ENCODE results near the gene RIPK3. TPM values are rescaled to one million over a fixed set of nuclear protein-coding genes. Genes with fewer than 3 reads are reported as not detected.

The RIPK3 gene
- total RNA-seq, 1 experiment from 2014 or later: not detected

DNA sequence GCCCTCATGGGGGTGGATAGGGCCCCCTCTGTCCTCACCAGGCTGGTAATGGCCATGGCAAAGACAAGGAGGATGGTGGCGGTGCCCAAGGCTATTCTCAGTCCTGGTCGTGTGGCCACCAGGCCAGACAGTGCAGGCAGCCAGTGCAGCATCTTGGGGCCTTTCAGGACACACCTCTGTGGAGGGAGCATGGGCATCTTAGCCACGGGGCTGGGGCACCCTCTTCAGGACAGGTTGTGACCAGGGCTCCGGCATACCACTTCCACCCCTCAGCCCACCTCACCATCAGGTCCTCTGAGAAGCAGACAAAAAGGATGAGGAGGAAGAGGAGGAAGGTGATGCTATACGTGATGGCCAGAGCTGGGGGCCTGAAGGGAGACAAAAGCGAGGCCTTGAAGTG is 15.8 kb downstream of the RIPK3 start:
- DNase-seq (ENCODE audit: low read depth): no peak

DNA sequence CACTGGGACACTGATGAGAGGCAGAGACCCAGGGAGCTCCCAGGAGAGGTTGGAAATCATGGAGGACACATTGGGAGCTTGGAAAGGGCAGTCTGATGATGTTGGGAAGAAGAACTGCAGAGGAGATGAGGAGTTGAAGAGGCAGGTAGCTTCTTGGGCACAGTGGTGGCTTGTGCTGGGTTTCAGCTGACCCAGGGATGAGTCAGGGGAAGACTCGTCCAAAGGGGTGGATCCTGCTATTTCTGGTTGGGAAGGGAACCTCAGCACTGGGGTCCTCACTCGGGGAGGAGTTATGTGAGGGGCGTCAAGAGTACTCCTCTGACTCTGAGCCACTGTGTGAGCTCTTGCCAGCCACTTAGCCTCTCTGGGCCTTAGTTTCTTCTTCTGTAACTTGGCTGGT is 16.4 kb downstream of the RIPK3 start:
- no peak for DNase-seq (ENCODE audit: low read depth)

DNA sequence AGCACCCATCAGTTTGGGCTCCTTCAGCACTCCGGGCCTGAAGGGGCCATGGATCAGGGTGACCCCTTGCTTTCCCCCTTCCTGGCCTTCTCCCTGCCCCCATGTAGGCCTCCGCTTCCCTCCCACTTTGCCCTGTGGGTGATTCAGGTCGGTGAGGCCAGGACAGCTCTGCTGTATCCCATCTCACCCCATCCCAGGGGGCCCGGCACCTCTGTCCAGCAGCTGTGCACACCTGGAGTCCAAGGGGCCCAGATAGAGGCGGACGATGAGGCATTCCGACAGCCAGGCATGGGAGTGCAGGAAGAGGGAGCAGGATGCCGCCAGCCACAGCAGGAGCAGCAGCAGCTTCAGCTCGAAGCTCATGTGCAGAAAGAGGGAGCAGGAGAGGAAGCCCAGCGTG is 17.1 kb downstream of the RIPK3 start:
- DNase-seq (ENCODE audit: low read depth): no peak

DNA sequence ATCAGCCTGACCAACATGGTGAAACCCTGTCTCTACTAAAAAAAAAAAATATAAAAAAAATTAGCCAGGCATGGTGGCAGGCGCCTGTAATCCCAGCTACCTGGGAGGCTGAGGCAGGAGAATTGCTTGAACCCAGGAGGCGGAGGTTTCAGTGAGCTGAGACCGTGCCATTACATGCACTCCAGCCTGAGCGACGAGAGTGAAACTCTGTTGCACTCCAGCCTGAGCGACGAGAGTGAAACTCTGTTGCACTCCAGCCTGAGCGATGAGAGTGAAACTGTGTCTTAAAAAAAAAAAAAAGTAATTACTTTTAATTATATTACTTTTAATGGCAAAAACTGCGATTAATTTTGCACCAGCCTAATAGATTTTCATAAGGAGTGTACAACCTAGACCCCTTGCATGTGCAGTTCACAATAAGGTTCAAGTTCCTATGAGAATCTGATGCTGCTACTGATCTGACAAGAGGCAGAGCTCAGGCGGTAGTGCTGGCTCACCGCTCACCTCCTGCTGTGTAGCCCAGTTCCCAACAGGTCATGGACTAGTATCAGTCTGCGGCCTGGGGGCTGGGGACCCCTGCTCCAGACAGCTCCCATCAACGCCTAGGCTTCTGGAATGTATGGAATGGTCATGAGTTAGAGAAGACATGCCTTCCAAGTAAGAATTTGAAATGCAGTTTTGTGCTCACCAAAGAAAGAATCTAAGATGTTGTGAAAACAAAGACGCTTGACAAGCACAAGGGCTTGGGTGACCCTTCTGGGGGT is 18.4 kb downstream of the RIPK3 start:
- no peak for DNase-seq (ENCODE audit: low read depth)

DNA sequence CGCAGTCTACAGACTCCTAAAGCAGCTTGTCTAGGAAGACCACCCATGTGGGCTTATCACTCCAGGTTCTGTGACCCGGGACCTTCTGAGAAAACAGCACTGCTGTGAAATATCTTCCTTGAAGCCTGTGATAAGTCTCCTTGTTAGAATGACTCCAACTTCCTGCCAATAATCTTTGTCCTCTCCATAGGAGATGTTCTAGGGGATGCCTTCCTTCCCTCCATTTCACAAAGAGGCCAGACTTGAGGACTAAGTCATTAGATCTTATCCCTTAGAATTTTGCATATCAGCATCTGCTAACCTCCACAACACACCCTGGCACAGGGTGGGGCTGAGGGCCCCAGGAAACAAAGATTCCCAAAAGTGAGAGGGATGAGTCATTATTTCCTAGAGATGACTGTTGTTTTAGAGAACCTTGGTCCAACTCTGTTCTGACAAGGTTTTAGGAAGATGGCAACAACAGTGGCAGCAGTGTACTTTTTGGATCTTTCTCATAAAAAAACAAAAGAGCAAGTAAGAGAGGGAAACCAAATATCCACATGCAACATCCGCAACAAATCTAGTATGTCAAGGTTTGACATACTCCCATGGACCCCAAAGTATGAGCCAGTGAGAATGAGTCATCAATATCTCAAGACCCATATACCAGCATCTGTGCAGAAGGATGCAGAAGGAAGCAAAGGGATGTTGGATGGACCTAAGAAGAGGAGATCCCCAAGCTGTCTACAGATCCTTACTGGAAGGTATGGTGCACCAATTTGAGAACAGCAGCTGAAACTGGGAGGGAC is 22.5 kb downstream of the RIPK3 start:
- DNase-seq (ENCODE audit: low read depth): peak; percentile 52

DNA sequence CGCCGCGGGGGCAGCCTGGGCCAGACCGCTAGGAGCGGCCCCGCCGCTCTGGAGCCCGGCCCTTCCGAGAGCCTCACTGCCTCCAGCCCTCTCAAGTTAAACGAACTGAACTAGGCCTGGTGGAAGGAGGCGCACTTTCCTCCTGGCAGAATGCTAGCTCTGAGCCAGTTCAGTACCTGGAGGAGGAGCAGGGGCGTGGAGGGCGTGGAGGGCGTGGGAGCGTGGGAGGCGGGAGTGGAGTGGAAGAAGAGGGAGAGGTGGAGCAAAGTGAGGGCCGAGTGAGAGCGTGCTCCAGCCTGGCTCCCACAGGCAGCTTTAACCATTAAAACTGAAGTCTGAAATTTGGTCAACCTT is 23.2 kb downstream of the RIPK3 start:
- DNase-seq (ENCODE audit: low read depth): no peak

DNA sequence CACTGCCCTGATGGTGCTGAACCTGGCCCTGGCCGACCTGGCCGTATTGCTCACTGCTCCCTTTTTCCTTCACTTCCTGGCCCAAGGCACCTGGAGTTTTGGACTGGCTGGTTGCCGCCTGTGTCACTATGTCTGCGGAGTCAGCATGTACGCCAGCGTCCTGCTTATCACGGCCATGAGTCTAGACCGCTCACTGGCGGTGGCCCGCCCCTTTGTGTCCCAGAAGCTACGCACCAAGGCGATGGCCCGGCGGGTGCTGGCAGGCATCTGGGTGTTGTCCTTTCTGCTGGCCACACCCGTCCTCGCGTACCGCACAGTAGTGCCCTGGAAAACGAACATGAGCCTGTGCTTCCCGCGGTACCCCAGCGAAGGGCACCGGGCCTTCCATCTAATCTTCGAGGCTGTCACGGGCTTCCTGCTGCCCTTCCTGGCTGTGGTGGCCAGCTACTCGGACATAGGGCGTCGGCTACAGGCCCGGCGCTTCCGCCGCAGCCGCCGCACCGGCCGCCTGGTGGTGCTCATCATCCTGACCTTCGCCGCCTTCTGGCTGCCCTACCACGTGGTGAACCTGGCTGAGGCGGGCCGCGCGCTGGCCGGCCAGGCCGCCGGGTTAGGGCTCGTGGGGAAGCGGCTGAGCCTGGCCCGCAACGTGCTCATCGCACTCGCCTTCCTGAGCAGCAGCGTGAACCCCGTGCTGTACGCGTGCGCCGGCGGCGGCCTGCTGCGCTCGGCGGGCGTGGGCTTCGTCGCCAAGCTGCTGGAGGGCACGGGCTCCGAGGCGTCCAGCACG is 23.8 kb downstream of the RIPK3 start:
- no peak for DNase-seq (ENCODE audit: low read depth)

DNA sequence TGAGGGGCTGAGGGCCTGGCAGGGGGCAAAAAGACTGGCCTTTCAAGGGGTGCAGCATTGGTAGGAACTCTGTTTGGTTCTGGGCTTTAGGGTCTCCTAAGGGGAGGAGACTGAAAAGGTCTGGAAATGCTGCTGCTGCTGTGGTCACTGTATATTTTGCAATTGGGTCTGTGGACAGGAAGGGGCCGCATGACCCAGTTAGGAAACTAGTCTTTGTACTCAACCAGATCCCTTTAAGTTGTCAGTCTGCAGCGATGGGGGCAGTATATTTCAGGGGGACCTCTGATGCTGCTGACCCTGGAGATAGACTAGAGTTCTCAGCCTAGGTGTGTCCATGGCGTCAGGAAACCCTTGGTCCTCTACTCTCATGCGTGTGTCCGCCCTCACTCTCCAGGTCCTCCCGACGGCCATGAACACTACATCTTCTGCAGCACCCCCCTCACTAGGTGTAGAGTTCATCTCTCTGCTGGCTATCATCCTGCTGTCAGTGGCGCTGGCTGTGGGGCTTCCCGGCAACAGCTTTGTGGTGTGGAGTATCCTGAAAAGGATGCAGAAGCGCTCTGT is 24.5 kb downstream of the RIPK3 start:
- DNase-seq (ENCODE audit: low read depth): no peak

DNA sequence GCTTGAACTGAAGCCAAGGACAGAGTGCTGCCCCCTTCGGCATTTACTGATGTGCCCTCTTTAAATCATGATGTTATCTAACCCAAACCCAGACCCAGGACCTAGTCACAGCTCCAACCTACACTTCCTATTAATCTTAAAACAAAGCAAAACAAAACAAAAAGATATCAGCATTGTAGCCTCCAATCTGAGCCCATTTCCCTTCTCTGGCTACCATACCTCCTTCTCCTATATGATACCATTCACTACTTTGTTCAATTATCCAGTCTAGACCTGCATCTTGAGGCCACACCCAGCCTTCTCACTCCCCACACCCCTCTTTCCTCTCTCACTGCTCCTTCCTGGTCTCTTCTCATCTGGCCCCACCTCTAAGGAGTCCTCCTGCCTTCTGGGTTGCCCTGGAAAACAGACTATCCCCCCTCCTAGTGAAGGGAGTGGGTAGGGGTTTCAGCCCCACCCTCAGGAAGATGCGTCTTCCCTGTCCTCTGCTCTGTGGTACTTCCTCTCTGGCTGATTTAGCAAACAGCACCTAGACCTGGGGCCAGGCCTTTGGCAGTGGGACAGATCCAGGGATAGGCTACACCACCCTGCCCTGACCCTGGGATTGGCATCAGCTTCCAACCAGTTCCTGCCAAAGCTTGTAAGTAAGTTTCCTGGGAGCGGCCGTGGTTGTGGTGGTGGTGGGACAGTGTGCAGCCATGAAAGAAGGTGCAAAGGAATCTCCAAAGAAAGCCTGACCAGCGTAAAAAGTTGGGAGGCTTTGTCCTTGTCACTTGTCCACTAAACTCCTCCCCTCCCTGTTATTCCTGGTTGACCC is 25.2 kb downstream of the RIPK3 start:
- DNase-seq (ENCODE audit: low read depth): no peak

DNA sequence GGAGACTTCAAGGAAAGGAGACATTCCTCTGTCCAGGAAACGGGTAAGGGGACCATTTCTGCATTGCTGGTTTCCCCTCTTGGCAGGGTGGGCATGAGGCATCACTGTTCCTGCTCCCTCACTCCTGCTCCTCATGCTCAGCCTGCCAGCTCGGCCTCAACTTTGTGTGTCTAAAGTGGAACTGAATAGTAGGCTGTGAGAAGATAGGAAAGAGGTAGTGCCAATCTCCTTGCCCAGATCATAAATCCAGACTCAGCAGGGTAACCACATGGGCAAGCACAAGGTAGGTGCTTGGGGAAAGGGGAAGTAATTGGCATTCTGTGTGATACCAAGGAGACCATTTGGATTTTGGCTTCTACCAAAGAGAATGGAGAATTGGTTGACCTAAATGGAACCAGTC is 25.9 kb downstream of the RIPK3 start:
- DNase-seq (ENCODE audit: low read depth): no peak

DNA sequence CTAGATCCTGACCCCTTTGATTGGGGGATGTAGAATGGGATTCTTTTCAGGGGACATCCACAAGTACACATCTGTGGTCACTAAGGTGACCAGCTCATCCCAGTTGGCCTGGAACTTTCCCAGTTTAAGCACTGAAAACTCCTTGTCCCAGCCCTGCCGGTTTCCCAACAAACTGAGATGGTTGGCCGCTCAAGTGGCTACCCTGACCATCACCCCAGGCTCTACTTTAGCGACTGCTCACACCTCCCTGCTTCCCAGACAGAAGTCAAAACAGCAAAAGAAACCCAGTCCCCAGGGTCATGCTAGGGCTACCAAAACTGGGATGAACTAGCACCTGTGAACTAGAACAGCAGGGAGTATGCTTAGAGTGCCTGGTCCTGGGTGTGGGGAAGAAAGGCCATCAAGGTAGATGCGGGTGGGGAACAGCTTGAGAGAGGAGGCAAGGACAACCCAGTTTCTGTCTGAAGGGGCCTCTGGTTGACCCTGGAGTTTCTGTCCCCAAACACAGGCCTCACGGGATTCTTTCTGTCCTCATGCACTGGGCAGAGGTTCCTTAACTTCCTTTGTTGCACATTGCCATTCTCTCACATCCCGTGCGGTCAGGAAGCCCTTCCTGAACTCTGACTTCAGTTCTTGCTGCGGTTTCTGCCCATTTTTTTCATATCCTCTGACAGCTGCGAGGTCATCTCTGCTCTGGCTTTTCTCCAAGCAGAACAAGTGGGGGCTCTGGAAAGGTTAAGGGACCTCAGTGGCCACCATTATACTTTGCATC is 26.9 kb downstream of the RIPK3 start:
- DNase-seq (ENCODE audit: low read depth): peak; percentile 72

DNA sequence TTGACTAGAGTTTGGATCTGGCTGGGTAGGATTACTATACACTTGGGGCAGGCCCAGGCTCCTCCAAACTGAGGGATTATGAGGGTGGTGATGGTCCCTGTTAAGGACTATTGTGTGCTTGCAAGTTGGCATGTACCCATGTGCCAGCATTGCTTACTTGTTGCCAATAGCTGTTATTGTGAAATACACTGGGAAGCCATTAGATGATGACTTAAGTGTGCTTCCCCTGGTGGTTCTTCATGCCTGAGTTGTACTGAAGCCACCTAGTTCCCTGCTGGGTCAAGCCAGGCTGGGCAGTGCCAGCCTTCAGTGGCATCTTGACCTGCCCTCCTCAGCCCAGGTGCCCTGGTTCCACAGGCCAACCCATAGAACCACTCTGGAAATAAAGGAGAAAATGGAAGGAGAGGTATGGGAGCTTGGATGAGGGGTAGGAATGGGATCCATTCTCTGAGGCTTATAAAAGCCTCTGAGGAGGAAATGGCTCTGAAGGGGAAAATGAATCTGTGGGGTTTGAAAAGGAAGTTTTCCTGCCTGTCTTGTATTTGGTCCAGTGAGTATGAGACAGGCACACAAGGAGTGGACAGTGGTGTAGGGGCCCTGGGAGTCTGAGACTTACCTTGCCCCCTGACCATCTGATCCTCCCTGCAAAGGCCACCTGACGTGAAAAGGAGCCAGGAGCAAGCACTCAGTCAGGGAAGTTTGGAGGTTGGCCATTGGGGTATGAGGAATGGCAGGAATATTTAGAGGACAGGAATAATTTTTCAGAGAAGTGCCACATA is 27.8 kb downstream of the RIPK3 start:
- DNase-seq (ENCODE audit: low read depth): peak; percentile 46

DNA sequence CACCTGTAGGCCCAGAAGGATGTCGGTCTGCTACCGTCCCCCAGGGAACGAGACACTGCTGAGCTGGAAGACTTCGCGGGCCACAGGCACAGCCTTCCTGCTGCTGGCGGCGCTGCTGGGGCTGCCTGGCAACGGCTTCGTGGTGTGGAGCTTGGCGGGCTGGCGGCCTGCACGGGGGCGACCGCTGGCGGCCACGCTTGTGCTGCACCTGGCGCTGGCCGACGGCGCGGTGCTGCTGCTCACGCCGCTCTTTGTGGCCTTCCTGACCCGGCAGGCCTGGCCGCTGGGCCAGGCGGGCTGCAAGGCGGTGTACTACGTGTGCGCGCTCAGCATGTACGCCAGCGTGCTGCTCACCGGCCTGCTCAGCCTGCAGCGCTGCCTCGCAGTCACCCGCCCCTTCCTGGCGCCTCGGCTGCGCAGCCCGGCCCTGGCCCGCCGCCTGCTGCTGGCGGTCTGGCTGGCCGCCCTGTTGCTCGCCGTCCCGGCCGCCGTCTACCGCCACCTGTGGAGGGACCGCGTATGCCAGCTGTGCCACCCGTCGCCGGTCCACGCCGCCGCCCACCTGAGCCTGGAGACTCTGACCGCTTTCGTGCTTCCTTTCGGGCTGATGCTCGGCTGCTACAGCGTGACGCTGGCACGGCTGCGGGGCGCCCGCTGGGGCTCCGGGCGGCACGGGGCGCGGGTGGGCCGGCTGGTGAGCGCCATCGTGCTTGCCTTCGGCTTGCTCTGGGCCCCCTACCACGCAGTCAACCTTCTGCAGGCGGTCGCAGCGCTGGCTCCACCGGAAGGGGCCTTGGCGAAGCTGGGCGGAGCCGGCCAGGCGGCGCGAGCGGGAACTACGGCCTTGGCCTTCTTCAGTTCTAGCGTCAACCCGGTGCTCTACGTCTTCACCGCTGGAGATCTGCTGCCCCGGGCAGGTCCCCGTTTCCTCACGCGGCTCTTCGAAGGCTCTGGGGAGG is 28.9 kb downstream of the RIPK3 start, which contains the start of gene LTB4R:
Gene LTB4R (plus strand): TSS at position 857 of the 959 bp plus-strand sequence. CDS start 4,150 bp downstream, outside the sequence.
- no peak for DNase-seq (ENCODE audit: low read depth)

DNA sequence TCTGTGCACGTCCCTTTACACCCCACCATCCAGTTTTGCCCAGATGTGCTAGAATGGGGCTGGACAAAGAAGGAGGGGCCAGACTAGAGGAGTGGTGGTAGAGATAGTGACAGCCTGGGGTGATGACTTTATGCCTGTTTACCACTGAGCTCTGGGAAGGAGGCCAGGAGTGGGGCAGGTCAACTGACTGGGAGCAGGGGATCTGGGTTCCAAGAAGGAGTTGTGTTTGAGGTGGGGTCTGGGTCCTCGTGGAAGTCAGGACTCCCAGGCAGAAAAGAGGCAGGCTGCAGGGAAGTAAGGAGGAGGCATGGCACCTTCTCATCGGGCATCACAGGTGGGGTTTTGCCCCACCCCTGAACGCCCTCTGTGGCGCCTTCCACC is 29.5 kb downstream of the RIPK3 start:
- DNase-seq (ENCODE audit: low read depth): no peak

DNA sequence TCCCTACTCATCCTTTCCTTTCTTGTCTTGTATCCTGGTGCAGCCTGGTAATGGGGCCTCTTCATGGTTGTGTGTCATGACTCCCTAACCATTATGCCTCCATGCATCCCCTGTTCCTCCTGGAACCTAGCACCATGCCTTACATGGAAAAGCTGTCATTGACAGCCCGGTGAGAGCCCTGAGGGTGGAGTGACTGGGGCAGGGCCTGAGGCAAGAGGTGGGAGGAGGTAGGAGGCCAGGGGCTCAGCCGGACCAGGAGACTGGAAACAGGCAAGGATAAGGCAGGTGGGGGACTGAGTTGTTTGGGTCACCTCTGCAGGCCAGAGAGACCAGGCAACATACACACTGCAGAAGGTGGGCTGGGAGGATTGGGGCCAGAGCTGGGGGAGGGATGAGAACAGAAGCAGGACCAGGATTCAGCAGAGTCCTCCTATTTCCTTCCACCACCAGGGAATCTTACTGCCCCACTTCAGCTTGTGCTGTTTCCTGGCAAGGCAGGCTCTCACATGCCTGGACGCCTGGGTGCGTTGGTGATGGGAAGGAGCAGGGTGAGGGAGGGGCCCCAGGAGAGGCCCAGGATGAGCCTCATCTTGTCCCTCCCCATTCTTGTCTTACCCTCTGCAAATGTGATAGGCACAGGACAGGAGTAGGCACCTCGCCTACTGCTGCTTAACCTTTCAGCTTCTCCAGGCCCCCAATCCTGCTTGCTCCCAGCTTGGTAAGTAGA is 30.1 kb downstream of the RIPK3 start, which contains the start of gene LTB4R2:
Gene LTB4R2 (plus strand): TSS at position 603 of the 727 bp plus-strand sequence. CDS start 525 bp downstream, outside the sequence.
- no peak for DNase-seq (ENCODE audit: low read depth)

DNA sequence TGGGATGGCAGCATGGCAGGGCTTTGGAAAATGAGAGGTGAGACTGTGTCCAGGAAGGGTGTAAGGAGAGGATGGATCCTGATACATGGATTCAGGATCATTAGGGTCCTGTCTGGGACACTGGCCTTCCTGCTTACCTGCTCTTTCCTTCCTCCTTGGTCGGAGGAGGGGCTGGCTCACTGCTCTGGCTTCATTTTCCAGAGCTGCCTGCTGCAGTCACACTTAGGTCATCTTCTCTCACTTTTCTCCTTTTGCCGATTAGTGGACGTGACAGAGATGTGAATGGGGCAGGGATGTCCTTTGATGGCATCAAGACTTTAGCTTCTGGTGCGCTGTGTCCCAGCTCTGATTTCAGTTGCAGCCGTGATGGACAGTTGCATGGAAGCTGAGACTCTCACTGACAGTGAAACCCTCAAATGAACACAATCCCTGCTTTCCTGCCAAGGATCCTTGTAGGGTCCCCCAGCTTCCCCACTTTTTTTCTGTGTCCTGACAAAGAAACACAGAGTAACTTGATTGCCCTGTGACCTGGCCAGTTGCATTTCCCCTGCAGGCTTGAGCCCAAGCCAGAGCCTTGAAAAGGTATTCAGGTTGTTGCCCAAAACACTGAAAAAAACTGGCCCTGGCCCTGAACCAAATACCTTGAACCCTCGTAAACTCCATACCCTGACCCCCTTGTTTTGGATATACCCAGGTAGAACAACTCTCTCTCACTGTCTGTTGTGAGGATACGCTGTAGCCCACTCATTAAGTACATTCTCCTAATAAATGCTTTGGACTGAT is 31.3 kb downstream of the RIPK3 start:
- no peak for DNase-seq (ENCODE audit: low read depth)
